ENCODE data around the gene STAC.

DNA sequence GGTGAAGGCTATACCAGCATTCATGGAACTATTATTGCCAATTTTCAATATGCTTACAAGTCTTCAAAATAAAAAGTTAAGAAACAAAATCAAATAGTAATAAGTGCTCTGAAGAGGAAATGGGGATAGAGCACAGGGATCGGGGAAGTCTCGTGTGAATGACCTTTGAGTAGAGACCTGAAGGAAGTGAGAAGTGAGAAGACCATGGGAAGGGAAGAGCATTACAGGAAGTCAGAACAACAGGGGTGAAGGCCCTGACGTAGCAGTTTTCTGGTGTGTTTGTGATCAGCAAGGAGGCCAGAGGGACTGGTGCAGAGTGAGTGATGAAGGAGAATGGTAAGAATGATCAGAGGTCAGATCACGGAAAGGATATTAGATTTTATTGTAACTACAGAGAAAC lies 48.1 kb downstream of the STAC start:
- TF ChIP-seq EZH2 (optimal IDR thresholded peaks at IDR 0.05; ENCODE audit: low read depth, low read length) = no peak
- TF ChIP-seq, protein P1, sequence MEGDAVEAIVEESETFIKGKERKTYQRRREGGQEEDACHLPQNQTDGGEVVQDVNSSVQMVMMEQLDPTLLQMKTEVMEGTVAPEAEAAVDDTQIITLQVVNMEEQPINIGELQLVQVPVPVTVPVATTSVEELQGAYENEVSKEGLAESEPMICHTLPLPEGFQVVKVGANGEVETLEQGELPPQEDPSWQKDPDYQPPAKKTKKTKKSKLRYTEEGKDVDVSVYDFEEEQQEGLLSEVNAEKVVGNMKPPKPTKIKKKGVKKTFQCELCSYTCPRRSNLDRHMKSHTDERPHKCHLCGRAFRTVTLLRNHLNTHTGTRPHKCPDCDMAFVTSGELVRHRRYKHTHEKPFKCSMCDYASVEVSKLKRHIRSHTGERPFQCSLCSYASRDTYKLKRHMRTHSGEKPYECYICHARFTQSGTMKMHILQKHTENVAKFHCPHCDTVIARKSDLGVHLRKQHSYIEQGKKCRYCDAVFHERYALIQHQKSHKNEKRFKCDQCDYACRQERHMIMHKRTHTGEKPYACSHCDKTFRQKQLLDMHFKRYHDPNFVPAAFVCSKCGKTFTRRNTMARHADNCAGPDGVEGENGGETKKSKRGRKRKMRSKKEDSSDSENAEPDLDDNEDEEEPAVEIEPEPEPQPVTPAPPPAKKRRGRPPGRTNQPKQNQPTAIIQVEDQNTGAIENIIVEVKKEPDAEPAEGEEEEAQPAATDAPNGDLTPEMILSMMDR (IDR thresholded peaks at IDR 0.05; ENCODE audit: low read length) = no peak
